Bronchial epithelial cell (primary cell): ENCODE results near the gene TMEM52. TPM values are rescaled to one million over a fixed set of nuclear protein-coding genes. Genes with fewer than 3 reads are reported as not detected.

Experiments used
- DNase-seq: peaks from one replicate; pipeline ENCODE4 v3.0.0-alpha.2; 2010; ENCODE audit warnings: low read depth
- FAIRE-seq: peaks from 2 replicates; lab custom pipeline; 2011; peaks lifted over from hg19 to GRCh38; lab: Jason Lieb, UNC
- H3K27me3 ChIP-seq: 2 replicates; pipeline ENCODE4 v1.5.1; 2011; ENCODE audit warnings: low read length; ENCODE audit not compliant: control insufficient read depth, insufficient read depth
- H3K36me3 ChIP-seq: 2 replicates; pipeline ENCODE4 v1.5.1; 2011; ENCODE audit warnings: low read length; ENCODE audit not compliant: control insufficient read depth, insufficient read depth
- H3K4me3 ChIP-seq: 2 replicates; pipeline ENCODE4 v1.5.1; 2011; ENCODE audit warnings: mild to moderate bottlenecking, low read depth, low read length, control low read depth
- CTCF ChIP-seq: IDR thresholded peaks from 2 replicates; pipeline ENCODE4 v1.5.1; 2011; ENCODE audit warnings: mild to moderate bottlenecking, moderate library complexity, low read length, control low read depth, inconsistent platforms; ENCODE audit not compliant: insufficient read depth, severe bottlenecking
- total RNA-seq: library from RNA; depleted of rRNA; stranded (reverse); fragments of >200 nt; gene quantifications from 2 replicates; pipeline ENCODE4 v1.2.1, GENCODE V29; 2014

The TMEM52 gene
- total RNA-seq, 1 donor from 2014 or later, result 1.6 TPM

- no peak for TF ChIP-seq CTCF
- H3K27me3 ChIP-seq, result no peaks in the 10 kb centered on the region
- H3K36me3 ChIP-seq, result no peaks in the 10 kb centered on the region
- FAIRE-seq (no peak), DNase-seq (no peak)
- no peak overlapping the region for H3K4me3 ChIP-seq
Measured at GRCh38 chr1:1963570-1963969, 44.5 kb upstream of the TMEM52 start.

- TF ChIP-seq CTCF, result no peak
- no peak for FAIRE-seq
- H3K27me3 ChIP-seq, result no peaks in the 10 kb centered on the region
Measured at GRCh38 chr1:1962752-1963151, 43.7 kb upstream of the TMEM52 start.

GRCh38 chr1:1960480-1961196 lies 41.6 kb upstream of the TMEM52 start:
- Histone ChIP-seq H3K27me3 (no peaks in the 10 kb centered on the region), H3K36me3 (no peaks in the 10 kb centered on the region), H3K4me3 (no peak overlapping the region)
- FAIRE-seq (no peak), DNase-seq (no peak)
- no peak for TF ChIP-seq CTCF

More at GRCh38 chr1:1962752-1963151, 43.7 kb upstream of the TMEM52 start:
- no peaks in the 10 kb centered on the region for H3K36me3 ChIP-seq
- H3K4me3 ChIP-seq, result no peak overlapping the region
- DNase-seq, result no peak

- H3K4me3 ChIP-seq, result no peak overlapping the region
- DNase-seq (peak; percentile 69), FAIRE-seq (no peak)
- H3K27me3 ChIP-seq, result no peaks in the 10 kb centered on the region
- peak; percentile 90 for TF ChIP-seq CTCF
- H3K36me3 ChIP-seq, result no peaks in the 10 kb centered on the region
Measured at GRCh38 chr1:1959840-1960479, 40.9 kb upstream of the TMEM52 start.

- no peak overlapping the region for H3K4me3 ChIP-seq
- no peak for DNase-seq
- no peaks in the 10 kb centered on the region for H3K36me3 ChIP-seq
- FAIRE-seq, result no peak
- TF ChIP-seq CTCF, result no peak
- H3K27me3 ChIP-seq, result no peaks in the 10 kb centered on the region
Measured at GRCh38 chr1:1959459-1959839, 40.4 kb upstream of the TMEM52 start.

- H3K36me3 ChIP-seq, result no peaks in the 10 kb centered on the region
- H3K27me3 ChIP-seq, result no peaks in the 10 kb centered on the region
- DNase-seq, result peak; percentile 37
- FAIRE-seq, result no peak
- no peak for TF ChIP-seq CTCF
- H3K4me3 ChIP-seq, result no peak overlapping the region
Measured at GRCh38 chr1:1958071-1958541, 39.0 kb upstream of the TMEM52 start.
